HG02610 (cell line): ENCODE results near the gene LIPG.

ENCODE experiments used
- ATAC-seq: cut with Tn5 transposase; IDR thresholded peaks from one replicate; pipeline ENCODE4 v1.9.1; 2021; ENCODE audit warnings: mild to moderate bottlenecking, moderate library complexity; ENCODE audit not compliant: unreplicated experiment

The LIPG gene

DNA sequence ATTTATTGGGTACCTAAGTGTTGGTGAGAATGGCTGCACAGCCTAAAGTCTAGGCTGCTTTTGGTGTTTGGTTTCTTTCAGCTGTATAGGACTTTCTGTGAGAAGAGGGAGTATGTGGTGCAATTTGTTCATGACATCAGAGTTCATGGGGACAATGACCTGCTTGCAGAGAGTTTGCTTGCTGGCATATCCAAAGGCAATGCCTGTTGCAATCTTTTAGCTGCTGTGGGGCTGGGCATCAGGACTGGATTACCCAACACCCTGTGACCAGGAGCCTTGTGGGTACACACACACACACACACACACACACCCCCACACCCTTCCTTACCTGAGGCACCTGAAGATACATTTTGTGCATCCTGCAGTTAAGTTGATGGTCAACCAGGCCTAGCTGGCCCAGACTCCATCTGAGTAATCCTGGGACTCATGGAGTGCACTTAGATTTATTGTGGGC lies 68.4 kb downstream of the LIPG start:
- ATAC-seq = no peak

DNA sequence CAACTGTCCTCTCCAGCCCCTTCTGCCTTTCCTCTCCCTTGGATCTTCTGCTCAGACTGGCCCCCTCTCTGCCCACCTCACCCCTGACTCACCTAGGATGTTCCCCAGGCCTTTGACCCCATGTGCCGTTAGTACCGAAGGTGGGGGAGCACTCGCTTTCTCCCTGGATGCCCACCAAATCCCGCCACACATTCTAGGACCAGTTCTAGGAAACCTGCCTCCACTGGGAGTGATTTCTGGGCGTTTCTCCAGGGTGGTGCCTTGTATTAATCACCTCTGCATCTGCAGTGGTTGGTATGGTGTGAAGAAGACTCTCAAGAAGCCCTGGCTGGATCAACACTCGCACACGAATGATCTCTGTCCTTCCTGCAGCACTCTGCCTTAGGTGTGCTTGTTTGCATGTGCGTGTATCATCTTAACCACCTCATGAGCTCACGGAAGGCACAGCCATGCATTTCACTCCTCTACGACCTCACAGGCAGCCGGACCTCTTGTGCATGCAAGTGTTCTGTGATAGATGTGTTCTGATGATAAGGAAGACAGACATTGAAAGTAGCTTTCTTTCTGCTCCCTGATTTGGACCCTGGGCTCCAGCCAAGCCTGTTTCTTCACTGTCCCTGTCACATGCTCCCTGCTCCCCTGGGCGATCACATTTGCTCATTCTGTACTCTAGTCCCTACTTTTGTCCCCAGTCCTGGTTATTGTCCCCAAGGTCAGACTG lies 69.4 kb downstream of the LIPG start:
- no peak for ATAC-seq

DNA sequence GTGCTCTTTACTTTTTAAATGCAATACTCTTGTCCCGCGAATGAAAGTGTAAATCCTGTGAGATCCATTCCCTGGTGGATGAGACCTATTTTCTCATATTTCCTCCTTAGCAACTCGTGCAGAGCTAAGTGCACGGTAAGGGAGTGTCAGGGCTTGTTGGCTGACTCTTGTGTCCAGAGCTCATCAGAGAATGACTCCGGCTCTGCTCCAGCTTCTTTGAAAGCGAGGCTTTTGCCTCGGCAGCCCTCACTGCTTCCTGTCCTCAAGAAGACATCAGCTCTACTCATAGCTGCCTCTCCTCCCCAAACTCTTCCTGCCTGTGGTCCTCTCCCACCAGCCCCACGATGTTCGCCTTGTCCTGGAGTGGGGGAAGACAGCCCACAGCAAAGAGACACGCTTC lies 70.7 kb downstream of the LIPG start:
- no peak for ATAC-seq

DNA sequence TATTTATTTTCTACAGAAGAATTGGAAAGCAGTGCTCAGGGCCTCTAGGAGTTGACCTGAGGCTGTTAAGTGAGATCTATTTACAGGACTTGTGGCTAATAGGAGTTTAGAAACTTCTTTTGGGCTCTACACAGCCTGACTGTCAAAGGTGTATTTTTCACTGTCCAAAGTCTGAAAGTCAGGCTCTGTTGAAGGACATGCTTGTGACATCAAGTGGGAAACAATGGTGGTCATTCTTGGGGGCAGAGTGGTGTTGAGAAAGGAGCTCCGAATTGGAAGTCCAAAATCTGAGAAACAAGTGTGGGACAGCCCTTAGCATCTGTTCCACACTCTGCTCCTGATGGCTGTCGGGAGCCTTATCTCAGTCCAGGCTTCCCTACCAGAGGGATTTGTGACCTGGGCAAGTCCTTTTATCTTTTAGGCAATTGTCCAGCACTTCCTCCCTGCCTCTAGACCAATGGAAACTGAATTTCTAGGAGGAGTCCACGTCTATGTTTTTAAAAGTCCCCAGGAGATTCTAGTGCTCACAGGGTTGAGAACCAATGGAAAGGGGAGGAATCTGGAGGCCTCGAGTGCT lies 76.4 kb downstream of the LIPG start:
- no peak for ATAC-seq

DNA sequence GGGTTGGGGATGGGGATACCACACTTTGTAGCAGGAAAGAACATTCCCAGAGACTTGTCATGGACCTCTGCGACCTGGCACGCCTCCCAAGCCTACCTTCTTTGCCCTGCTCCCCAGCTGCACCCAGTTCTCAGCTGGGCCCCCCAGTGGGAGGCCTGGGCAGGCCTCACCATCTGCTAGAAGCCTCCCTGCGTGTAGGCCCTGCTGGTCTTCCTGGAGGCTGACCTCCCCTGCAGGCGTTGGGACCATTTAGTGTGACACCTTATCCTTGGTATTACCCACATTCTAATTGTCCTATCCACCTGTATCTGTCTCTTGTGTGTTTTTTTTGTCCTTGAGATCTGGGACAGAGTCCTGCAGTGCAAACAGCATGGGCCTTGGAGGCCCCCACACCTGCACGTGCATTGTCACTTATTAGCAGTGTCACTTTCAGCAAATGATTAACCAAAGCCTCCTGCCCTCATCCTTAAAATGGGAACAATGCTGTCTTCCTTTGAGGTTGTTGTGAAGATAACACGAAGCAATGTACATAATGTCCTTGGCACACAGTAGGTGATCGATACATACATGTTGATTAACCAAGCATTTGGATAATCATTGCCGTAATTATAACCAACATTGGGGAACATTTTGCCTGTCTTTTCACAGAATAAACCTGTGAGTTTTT lies 77.2 kb downstream of the LIPG start:
- ATAC-seq = no peak

DNA sequence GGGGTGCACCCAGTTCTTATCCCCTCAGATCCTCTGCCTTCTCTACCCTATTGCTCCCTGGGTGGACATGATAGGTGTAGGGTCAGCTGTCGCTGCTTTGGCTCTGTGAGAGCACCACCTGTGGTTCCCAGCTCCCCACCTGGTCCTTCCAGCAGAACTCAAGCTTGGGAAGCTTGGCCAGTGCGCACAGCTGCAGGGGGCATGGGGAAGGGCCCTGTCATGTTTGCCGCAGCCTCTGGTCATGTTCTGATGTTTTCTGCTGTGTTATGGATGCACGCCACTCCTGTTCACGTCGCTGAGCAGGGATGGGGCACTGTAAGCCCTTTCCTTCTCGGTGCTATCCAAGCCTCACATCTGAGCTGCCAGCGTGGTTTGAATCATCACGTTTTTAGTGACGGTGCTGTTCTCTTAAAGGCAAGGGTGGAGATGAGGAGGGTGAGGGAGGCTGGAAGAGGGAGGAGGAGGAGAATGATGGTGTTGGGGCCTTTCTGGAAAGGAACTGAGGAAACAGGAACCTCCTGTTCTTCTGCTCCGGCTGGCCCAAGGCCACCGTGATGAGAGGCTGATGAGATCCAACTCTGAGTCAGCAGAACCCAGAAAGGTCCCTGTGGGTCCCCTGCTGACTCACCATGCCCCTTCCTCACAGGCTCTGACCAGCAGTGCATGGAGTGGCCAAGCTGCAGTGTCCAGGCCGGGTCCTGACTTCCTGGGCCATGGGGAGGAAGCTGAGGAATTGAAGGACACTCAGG lies 78.0 kb downstream of the LIPG start:
- ATAC-seq = no peak

DNA sequence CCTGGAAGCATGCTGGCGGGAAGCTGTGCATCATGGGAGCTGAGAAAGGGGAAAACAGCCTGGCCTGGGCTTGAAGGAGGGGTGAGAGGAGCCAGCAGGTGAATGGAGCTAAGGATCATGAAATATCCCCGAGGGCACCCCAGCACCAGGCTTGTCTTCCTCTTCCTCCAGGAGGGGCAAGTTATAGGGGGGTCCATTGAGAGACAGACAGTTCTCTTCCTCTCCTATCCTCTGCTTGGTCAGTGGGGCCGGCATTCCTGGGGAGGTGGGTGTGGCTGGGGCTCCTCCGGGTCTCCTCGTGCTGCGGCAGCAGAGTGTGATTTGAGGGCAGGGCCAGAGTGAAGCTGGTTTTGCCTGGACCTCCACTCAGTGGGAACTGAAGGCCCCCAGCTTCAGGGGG lies 78.9 kb downstream of the LIPG start:
- no peak for ATAC-seq

DNA sequence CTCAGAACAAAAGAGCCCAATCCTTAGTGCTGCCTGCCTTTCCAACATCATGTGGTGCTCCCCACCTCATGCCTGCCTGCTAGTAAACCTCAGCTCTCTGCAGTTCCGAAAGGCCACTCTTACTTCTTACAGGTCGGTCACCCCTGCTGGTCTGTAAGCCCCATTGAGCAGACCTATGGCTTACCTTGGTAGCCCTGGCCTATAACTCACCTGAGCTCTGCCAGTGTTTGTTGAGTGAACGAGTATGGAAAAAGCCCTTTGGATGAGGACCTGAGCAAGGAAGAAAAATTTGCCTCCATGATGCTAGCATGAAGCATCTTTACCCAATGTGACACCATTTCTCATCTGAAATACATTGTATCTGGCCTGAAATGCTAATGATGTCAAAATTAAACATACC lies 83.3 kb downstream of the LIPG start:
- ATAC-seq = no peak

DNA sequence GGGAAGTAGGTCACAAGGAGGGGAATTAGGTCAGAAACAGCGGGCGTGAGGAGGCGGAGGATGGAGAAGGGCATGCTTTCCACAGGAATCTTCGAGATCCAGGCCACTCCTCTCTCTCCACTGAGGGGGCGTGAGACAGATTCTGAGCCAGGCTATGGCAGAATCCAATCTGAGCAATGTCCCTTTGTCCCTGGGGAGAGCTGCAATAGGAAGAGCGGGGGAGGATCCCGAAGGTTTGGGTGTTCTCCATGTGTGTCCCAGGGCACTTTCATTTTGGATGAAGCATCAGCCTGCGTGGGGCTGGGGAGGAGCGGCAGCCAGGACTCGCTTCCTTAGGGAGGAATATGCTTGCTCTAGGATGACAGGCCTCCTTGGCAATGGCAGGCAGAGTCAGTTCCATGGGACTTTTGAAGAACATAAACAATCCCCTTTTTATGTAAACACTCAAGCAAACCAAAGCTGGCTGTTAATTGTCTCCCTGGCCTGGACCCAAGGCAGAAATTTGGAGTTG lies 84.0 kb downstream of the LIPG start:
- ATAC-seq = no peak

DNA sequence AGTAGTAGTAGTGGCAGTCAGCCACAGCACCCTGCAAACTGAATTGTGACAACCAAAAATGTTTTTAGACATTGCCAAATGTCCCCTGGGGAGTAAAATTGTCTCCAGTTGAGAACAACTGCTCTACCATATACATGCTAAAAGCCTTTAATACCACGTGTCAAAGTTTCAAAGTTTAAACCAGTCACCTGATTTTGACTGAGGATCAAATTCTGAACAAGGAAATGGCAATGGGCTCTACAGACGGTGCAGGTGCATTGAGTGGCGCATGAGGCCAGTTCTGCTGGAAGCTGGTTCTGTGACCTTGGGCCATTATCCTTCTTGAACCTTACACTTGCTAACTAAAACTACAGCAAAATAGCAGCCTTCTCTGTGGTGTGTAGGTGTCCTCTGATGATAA lies 85.0 kb downstream of the LIPG start:
- ATAC-seq = no peak

DNA sequence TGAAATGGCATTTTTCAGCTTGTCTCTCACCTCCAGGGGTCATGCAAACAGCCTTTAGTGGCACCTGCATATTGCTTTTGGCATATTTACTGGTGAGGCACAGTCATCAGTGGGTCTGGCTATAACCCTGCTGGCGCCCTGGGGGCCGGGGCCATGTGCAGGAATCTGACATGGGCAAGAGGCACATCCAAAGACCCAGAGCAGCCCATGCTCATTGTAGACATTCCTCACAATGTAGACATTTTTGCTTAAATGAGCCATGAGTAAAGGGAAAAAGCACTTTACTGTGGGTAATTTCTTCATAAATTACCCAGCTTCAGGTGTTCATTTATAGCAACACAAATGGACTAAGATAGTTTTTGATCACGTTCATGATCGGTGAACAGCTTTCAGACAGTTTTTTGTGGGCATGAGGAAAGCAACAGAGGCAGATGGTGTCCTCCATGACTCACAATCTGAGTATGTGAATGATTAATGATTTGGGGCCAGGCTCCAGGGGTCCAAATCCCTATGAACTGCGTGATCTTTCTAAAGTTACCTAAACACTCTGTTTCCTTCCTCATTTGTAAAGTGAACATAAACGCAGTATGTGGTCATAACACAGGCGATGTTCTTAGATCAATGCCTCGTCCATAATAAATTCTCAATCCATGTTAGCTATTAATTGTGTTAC lies 85.8 kb downstream of the LIPG start:
- no peak for ATAC-seq

DNA sequence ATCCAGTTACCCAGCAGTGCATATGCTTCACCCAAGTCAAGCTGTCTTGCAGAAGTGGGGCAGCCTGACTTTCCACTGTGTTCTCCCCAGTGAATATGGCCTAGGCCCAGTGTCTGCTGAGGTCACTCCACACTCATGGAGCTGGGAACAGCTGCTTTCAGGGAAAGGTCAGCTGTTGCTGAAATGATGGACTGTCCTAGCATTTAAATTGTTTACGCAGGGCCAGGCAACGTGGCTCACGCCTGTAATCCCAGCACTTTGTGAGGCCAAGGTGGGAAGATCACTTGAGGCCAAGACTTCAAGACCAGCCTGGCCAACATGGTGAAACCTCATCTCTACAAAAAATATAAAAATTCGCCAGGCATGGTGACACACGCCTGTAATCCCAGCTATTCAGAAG lies 86.5 kb downstream of the LIPG start:
- no peak for ATAC-seq
